HG03432 (cell line): ENCODE data around the gene SRGAP1.
A peak's percentile ranks its signal among the peaks of the same experiment; 100 is the strongest.
"Not testable (repeated sequence)": the region's sequence is repeated elsewhere in the genome, so short reads cannot be mapped to it uniquely, and the experiment has no call there.

Source experiments
- ATAC-seq: cut with Tn5 transposase; IDR thresholded peaks from one replicate; pipeline ENCODE4 v1.9.1; 2021; ENCODE audit warnings: mild to moderate bottlenecking, moderate library complexity; ENCODE audit not compliant: unreplicated experiment

Gene SRGAP1

DNA sequence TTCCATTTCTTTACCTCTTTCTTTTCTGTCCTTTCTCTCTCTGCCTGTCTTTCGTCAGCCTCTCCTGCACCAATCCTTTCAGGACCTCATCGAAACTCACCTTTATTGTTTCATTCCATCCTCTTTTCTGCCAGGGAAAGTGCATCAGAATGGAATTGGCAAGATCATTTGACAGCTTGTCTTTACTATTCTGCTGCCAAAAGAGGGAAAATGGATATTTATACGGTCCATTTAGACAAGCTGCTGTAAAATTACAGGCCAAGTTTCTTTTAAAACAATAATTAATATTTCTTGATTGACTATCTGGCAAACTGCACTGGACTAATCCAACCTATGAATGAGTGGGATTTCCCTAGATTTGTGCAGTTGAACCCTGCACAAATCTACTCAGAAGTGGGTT, 7.6 kb upstream of the SRGAP1 start:
- no peak for ATAC-seq

DNA sequence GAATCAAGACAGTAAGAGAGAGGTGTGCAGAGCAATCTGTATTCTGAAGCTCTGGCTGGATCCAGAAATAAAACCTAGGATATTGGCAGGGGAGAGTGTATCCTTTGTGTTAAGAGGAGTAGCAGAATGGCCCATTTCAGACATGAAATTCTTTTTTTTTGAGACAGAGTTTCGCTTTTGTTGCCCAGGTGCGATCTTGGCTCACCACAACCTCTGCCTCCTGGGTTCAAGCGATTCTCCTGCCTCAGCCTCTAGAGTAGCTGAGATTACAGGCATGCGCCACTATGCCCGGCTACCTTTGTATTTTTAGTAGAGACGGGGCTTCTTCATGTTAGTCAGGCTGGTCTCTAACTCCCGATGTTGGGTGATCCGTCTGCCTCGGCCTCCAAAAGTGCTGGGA, 6.1 kb upstream of the SRGAP1 start:
- ATAC-seq = no peak

DNA sequence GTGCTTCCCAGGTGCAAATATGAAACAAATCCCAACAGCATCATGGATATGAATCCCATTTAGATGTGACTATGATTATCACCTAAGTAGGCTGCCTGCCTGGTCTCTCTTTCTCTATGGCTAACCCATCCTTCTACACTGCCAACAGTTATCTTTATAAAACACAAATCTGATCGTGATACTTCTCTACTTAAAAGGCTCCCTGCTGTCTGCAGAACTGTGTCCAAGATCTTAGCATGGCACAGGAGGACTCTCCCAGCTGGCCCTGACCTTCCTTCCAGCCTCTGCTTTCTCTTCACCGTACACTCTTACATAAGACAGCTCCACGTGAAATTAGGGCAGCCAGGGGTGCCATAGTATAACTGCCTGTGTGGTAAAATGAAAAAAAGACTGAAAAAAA, 3.5 kb upstream of the SRGAP1 start:
- no peak for ATAC-seq

DNA sequence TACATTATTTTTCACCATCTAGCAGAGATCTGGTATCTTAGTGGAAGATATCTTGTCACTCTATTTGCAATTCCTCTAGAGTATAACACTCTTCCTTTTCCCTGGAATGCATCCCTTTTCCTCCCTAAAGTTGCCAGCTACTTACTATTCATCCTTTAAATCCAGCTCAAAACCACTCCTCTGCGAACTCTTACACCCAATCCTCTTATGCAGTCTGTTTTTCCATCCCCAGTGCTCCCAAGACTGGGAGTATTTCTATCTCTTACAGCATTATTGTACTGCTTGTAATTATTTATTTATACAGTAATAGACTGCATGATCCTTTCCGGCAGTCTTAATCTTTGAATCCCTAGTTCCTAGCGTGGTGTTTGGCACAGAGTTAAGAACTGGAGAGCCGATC, 2.9 kb upstream of the SRGAP1 start:
- no peak for ATAC-seq

DNA sequence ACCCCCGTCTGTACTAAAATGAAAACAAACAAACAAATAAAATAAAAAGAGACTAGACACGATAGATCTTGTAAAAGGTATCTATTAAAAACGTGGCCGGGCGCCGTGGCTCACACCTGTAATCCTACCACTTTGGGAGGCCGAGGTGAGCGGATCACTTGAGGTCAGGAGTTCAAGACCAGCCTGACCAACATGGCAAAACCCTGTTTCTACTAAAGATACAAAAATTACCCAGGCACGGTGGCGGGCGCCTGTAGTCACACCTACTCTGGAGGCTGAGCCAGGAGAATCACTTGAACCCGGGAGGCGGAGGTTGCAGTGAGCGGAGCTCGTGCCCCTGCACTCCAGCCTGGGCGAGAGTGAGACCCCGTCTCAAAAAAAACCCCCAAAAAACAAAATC, 1.8 kb upstream of the SRGAP1 start:
- not testable (repeated sequence) for ATAC-seq

DNA sequence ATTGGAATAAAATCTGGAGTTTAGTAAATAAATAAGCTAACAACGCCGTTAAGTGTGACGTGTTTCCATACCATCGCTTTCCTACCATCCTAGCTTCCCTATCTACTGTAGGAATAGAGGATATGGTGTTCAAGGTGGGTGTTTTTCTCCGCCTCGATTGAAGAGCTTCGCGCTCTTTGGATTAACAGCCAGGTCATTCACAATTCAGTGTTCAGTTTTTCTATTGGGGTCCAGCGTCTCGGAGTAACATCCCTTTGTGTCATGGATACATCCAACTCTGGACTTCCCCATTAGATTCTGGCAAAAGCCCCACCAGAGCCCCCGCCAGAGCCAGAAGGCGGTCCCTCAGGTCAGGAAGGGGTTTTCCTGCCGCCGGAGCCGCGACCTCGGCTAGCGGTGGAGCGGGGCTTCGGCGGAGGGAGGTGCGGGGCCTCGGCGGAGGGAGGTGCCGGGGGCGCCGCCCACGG, 1.2 kb upstream of the SRGAP1 start:
- ATAC-seq = no peak

DNA sequence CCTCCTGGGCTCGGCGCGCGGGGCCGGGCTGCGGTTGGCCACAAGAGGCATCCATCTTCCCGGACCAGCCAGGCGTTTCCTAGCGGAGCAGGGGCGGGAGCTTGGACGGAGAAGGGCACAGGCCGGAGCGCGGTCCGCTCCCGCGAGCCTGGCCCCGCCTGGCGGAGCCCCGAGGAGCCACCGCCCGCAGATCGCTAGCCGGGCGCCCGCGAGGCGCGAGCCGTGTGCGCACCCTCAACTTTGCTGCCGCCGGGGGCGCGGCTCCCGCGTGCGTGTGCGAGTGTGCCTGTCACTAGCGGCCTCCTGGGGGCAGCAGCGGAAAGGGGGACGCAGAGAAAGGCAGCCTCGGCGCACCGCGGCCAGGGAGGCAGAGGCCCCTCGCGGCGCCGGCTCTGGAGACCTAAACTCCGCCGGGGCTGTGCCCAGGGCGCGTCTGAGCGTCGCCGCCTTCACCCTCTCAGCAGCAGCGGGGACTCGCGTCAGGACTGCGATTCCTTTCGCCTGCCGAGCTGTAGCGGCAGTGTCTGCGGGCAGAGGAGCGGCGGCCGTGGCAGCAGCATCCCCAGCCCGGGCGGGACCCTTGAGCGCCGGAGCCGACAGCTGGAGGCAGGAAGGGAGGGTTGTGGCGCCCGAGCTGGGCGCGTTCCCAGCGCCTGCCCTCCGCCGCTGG, 644 bp upstream of the SRGAP1 start:
- ATAC-seq = peak; percentile 96

DNA sequence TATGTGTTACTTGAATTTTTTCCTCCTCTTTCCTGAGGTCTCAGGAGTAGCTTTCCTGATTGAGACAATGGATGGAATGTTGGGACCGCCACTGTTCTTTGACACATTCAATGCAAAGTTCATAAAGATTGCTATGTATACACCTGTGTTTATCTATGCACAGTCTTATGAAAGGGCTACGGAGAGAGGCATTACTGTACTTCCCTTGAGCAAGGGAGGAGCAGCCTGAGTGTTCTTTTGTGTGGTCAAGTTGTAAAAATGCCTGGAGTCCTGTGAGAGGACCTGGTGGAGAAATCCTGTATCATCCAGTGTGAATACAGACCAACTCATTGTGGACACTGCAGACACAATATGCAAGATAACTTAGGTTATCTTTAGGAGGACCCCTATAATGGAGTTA, 1.2 kb downstream of the SRGAP1 start:
- ATAC-seq = no peak

DNA sequence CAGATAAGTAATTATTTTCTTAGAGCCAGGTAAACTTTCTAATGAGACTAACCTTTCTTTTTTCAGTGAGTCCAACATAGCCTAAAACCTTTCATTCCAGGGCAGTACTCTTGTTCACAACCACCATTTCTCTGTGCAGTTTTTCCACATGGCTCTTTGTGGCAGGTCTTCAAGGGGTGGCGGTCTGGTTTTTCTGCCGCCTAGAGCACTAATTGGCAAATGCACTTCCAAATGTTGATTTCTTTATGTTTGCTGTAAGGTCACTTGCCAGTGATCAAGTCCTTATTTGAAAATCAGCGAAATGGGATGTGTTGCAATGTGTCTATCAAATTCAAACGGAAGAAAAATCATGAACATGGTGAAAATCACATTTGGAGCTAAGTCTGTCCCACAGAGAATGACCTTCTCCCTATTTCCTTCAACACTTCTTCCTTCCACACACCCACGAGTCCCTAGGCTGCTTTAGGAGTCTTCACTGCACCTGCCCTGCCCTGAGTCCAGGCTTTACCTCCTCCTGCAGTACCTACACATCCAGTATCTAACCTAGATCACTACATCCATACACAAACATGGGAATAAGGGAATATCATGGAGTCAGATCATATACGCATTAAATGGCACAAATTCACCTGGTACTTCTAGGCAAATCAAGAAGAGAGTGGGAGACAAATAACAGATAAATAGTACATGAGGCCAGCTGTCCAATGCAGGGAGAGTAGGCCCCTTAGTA, 1.9 kb downstream of the SRGAP1 start:
- ATAC-seq = no peak

DNA sequence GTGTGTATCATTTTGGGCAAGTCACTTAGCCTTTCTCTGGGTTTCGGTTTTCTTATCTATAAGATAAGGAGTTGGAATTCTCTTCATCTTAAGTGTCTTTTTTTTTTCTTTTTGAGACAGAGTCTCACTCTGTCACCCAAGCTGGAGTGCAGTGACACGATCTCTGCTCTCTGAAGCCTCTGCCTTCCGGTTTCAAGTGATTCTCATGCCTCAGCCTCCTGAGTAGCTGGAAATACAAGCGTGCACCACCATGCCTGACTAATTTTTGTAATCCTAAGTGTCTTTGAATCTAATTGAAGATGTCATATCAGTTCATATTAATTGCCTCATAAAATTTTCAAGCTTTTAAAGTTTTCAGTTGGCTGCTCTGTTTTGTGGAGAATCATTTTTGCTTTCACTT, 4.0 kb downstream of the SRGAP1 start:
- ATAC-seq = no peak

DNA sequence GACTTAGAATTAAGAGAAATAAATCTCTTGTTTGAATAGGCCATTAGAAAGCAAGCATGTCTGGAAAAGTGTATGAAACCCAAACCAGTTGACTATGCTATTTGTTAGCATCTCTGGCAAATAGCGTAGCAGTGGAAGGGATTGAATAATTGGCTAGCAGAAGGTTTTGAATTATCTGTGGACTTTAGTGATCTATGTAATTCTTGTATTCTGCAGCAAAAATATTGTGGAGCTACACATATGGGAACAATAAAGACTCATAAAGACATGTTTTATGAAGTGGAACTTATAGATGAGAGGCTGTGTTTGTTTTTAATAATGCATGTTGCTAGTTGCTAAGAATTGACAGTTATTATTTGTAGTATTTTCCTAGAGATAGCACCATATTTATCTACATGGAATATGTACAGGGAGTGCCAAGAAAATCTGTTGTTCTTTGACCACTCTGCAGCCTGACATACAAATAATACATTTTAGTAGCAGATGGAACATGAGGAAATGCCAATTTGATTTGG, 4.7 kb downstream of the SRGAP1 start:
- no peak for ATAC-seq

DNA sequence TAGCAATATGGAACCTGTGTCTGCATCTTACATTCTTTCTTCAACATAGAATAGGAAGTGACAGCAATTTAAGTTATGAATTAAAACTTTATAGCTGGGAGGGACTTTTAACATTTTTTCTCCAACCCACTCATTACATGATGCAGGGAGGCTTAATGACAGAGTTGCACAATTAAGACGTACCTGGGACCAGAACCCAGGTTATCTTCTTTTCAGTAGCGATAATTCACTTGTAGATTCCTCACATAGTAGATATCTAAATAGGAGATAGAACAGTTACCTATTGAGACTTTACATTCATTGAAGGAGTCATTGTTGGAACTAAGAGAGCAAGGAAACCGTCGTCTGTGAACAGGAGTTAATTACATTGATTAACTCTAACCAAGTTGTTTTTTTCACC, 5.1 kb downstream of the SRGAP1 start:
- ATAC-seq = no peak

DNA sequence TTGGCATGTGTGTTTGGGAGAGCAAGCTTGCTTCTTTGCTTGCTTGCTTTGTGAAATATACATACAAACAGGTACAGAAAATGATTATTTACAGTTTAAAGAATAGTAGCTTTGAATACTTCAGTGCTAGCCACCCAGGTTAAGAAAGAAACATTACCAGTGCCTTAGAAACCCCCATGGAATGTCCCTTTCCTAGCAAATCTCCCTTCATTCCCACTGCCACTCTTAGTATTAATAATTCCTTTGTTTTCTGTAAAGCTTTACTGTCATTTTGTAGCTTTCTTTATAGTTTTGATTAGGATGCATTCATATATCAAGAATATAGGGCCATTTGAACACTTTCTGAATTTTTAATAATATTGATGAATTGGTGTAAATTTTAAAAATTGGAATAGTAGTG, 9.5 kb downstream of the SRGAP1 start:
- ATAC-seq = no peak

DNA sequence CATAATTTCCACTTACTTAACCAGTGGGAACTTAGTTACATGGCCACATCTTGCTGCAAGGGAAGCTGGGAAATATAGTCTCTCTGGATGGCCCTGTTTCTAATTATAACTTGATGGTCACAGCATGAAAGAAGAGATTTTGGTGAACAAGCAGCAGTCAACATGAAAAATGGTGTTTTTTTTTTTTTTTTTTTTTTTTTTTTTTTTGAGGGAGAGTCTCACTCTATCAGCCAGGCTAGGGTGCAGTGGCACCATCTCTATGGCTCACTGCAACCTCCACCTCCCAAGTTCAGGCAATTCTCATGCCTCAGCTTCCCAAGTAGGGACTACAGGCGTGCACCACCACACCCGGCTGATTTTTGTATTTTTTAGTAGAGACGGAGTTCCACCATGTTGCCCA, 10.8 kb downstream of the SRGAP1 start:
- ATAC-seq = no peak

DNA sequence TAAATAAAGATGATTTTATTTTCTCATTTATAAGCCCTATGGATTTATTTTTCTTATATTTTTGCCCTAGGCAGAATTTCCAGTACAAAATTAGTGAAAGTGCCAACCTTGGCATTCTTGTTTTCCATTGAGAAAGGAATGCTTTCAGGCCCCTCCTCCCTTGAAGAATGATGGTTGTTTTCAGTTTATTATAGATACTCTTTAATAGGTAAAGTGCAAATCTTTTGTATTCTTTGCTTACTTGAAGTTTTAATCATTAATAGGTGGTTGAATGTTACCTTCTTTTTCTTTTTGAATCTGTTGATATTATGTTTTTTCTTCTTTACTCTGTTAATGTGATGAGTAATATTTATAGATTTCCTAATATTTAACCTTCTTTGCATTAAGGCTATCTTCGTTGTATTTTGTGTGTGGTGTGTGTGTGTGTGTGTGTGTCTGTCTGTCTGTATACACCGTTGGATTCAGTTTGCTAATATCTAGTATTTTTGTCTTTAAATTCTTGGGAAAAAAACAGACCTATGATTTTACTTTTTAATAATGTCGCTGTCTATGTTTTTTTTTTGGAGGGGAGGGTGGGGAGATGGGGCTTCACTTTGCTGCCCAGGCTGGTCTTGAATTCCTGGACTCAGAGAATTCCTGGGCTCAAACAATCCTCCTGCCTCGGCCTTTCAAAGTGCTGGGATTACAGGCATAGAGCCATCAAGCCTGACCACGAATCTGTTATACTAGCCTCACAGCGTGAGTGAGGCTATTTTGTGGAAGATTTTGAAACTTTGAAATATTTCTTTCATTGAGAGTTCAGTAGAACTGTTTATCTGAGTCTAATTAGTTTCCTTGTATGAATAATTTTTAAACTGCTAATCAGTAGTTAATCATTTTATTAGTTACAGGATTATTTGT, 13.5 kb downstream of the SRGAP1 start:
- no peak for ATAC-seq

DNA sequence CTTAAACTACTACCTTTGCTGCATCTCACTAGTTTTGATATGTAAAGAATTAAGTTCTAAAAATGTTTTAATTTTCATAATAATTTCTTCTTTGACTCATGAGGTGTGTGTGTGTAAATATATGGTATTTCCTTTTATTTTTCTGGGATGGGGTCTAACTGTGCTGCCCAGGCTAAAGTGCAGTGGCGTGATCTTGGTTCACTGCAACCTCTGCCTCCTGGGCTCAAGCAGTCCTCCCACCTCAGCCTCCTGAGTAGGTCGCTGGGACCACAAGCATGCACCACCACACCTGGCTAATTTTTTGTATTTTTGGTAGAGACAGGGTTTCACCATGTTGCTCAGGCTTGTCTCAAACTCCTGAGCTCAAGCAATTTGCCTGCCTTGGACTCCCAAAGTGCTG, 15.4 kb downstream of the SRGAP1 start:
- ATAC-seq = not testable (repeated sequence)

DNA sequence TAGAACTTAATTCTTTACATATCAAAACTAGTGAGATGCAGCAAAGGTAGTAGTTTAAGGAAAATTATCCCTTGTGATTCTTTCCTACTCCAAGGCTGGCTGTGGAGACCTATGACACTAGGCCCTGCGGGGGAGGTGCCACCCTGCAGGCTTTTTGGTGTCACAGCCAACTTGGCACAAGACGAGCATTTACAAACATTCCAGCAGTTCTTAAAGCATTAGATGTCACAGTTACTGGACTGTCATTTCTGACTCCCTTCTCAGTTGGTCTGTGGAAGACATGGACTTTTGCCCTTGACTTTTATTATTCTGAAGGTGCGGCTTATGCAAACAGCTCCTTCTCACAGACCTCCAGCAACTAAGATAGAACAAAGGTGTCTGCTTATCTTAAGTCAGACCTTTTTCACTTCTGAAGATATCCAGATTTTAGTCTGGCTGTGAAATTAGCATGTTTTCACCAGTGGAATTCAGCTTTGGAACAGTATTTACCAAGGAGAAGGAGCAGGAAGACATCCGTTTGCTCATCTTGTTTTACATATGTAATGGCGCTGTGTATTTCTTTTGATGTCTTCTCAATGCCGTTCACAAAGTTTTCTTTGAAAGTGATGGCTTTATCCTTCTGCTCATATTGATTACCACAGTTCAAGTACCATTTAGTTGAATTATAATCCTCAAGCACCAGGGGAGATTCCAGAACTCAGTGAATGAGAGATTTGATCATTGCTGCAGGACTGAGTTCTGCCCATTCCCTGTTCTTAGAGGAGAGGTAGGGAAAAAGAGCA, 17.9 kb downstream of the SRGAP1 start:
- ATAC-seq = no peak

DNA sequence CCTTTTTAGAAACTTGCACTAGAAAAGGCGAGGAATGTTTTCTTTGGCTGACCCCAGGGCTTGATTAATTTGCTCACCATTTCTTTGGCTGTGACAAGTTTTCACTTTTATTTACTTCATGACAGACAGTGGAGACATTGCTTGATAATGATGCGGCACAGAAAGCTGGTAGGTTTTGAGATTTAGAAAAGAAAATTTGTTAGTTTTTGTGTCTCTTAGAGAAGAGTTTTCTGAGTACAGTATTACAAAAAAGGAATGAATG, 18.4 kb downstream of the SRGAP1 start:
- ATAC-seq = no peak

DNA sequence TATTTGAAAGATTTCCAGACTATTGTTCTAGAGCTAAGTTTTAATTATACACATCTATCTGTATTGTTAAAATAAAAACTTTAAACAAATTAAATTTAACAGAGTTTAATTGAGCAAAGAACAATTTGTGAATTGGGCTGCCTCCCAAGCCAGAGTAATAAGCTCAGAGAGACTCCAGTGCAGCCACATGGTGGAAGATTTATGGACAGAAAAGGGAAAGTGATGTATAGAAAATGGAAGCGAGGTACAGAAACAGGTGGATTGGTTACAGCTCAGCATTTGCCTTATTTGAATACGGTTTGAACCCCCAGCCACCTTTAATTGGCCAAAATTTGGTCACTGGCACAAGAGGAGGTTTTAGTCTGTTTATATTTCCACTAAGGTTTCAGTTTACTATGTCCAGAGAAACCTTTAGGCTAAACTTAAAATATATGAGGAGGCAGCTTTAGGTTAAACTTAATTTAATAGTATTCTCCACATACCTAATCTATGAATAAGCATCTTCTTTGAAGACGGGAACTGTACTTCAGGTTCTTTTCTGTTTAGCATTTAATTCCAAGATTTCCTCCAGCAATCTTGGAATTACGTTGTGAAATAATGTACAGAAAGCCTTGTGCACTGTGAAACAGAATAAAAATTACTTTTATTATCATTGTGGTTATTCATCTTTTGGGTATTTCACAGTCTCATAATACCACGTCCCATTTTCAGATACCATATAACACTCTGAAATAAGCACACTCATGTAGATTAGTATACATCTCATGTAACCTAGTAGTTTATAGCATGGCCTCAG, 19.4 kb downstream of the SRGAP1 start:
- ATAC-seq = no peak

DNA sequence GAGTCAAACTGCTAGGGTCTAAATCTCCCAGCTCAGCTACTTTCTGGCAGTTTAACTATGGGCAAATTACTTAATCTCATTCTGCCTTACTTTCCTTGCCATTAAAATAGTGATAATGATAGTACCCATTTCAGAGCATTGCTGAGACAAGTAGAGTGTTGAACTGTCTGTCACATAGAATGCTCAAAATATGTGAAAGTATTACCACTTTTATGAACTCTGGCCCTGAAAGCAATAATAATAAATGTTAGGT, 19.9 kb downstream of the SRGAP1 start:
- no peak for ATAC-seq
